Loucy (cell line): ENCODE data around the gene TRA2B.

ENCODE experiments used
- H2AFZ ChIP-seq: fragments of 200-600 bp; sonication (generic); 2 replicates; pipeline ENCODE4 v1.6.0; 2016; ENCODE audit warnings: antibody characterized with exemption, mild to moderate bottlenecking, low read length, moderate library complexity
- H3F3A ChIP-seq: fragments of 200-600 bp; 2 replicates; pipeline ENCODE4 v1.6.0; 2016; ENCODE audit warnings: antibody characterized with exemption, low read depth, mild to moderate bottlenecking
- H3K27me3 ChIP-seq: fragments of 200-600 bp; sonication (generic); 2 replicates; pipeline ENCODE4 v1.6.1; 2014; ENCODE audit warnings: low read length, mild to moderate bottlenecking; ENCODE audit not compliant: insufficient read depth, poor library complexity, severe bottlenecking
- H3K36me3 ChIP-seq: fragments of 200-600 bp; sonication (generic); 2 replicates; pipeline ENCODE4 v1.6.1; 2016; ENCODE audit warnings: low read length; ENCODE audit not compliant: insufficient read depth
- H3K4me1 ChIP-seq: fragments of 200-600 bp; sonication (generic); 2 replicates; pipeline ENCODE4 v1.5.1; 2014; ENCODE audit warnings: low read length, mild to moderate bottlenecking; ENCODE audit not compliant: insufficient read depth, poor library complexity, severe bottlenecking
- H3K4me2 ChIP-seq: fragments of 200-600 bp; sonication (generic); 2 replicates; pipeline ENCODE4 v1.6.0; 2014; ENCODE audit warnings: antibody characterized with exemption, low read length, low read depth, mild to moderate bottlenecking; ENCODE audit not compliant: poor library complexity, severe bottlenecking
- H3K4me3 ChIP-seq: fragments of 200-600 bp; sonication (generic); 2 replicates; pipeline ENCODE4 v1.5.1; 2014; ENCODE audit warnings: low read length, mild to moderate bottlenecking, mixed read lengths; ENCODE audit not compliant: poor library complexity, severe bottlenecking
- H3K79me2 ChIP-seq: fragments of 200-600 bp; sonication (generic); 2 replicates; pipeline ENCODE4 v1.6.1; 2014; ENCODE audit warnings: low read length; ENCODE audit not compliant: insufficient read depth
- H3K9ac ChIP-seq: fragments of 200-600 bp; sonication (generic); 2 replicates; pipeline ENCODE4 v1.6.0; 2014; ENCODE audit warnings: mild to moderate bottlenecking, low read depth, low read length, moderate library complexity; ENCODE audit not compliant: poor library complexity, severe bottlenecking
- H3K9me2 ChIP-seq: fragments of 200-600 bp; sonication (generic); replicated peaks from 2 replicates; pipeline ENCODE4 v1.6.1; 2016; ENCODE audit warnings: low read depth, low read length, mixed read lengths
- H3K9me3 ChIP-seq: fragments of 200-600 bp; sonication (generic); 2 replicates; pipeline ENCODE4 v1.6.1; 2014; ENCODE audit warnings: mild to moderate bottlenecking, antibody characterized with exemption, low read length, low read depth; ENCODE audit not compliant: insufficient read depth
- H4K20me1 ChIP-seq: fragments of 200-600 bp; sonication (generic); 2 replicates; pipeline ENCODE4 v1.6.0; 2014; ENCODE audit warnings: antibody characterized with exemption, low read length, mild to moderate bottlenecking; ENCODE audit not compliant: insufficient read depth, poor library complexity, severe bottlenecking
- EZH2phosphoT487 ChIP-seq: fragments of 200-600 bp; IDR thresholded peaks from 2 replicates; pipeline ENCODE4 v1.6.1; 2018; ENCODE audit warnings: antibody characterized with exemption, mild to moderate bottlenecking, moderate library complexity, borderline replicate concordance
- TF ChIP-seq, protein P1 (sequence below): fragments of 200-600 bp; sonication (generic); conservative IDR thresholded peaks from 2 replicates; pipeline ENCODE4 v1.5.1; 2014; ENCODE audit warnings: mild to moderate bottlenecking, antibody characterized with exemption, low read length

The TRA2B gene

GRCh38 chr3:185884641-185885040 is 53.2 kb downstream of the TRA2B start:
- Histone ChIP-seq H3K79me2 (no peaks in the 10 kb centered on the region), H3K9ac (no peak overlapping the region), H3K4me3 (no peak overlapping the region), H2AFZ (no peak overlapping the region), H3K4me2 (no peak overlapping the region), H3K4me1 (no peaks in the 10 kb centered on the region), H4K20me1 (no peaks in the 10 kb centered on the region), H3F3A (no peaks in the 10 kb centered on the region), H3K36me3 (no peaks in the 10 kb centered on the region), H3K27me3 (no peaks in the 10 kb centered on the region), H3K9me3 (no peaks in the 10 kb centered on the region), H3K9me2 (no peaks in the 10 kb centered on the region)
- TF ChIP-seq, protein P1, sequence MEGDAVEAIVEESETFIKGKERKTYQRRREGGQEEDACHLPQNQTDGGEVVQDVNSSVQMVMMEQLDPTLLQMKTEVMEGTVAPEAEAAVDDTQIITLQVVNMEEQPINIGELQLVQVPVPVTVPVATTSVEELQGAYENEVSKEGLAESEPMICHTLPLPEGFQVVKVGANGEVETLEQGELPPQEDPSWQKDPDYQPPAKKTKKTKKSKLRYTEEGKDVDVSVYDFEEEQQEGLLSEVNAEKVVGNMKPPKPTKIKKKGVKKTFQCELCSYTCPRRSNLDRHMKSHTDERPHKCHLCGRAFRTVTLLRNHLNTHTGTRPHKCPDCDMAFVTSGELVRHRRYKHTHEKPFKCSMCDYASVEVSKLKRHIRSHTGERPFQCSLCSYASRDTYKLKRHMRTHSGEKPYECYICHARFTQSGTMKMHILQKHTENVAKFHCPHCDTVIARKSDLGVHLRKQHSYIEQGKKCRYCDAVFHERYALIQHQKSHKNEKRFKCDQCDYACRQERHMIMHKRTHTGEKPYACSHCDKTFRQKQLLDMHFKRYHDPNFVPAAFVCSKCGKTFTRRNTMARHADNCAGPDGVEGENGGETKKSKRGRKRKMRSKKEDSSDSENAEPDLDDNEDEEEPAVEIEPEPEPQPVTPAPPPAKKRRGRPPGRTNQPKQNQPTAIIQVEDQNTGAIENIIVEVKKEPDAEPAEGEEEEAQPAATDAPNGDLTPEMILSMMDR = no peak
- no peak for TF ChIP-seq EZH2phosphoT487

- Histone ChIP-seq H3K36me3 (no peaks in the 10 kb centered on the region), H4K20me1 (no peaks in the 10 kb centered on the region), H3K79me2 (no peaks in the 10 kb centered on the region), H3K27me3 (no peaks in the 10 kb centered on the region), H3K4me3 (no peak overlapping the region), H3K4me2 (no peak overlapping the region), H3K4me1 (no peaks in the 10 kb centered on the region), H2AFZ (no peak overlapping the region), H3K9ac (no peak overlapping the region), H3F3A (no peaks in the 10 kb centered on the region), H3K9me3 (no peaks in the 10 kb centered on the region), H3K9me2 (no peaks in the 10 kb centered on the region)
- TF ChIP-seq EZH2phosphoT487 = no peak
- TF ChIP-seq, protein P1 = no peak
Observed at GRCh38 chr3:185881926-185882325, 55.9 kb downstream of the TRA2B start.

GRCh38 chr3:185880600-185880999 is 57.2 kb downstream of the TRA2B start:
- Histone ChIP-seq H3K36me3 (no peaks in the 10 kb centered on the region), H2AFZ (no peak overlapping the region), H3K79me2 (no peaks in the 10 kb centered on the region), H4K20me1 (no peaks in the 10 kb centered on the region), H3K4me2 (no peak overlapping the region), H3K9ac (no peak overlapping the region), H3K9me3 (no peaks in the 10 kb centered on the region), H3F3A (no peaks in the 10 kb centered on the region), H3K4me3 (no peak overlapping the region), H3K27me3 (no peaks in the 10 kb centered on the region), H3K9me2 (no peaks in the 10 kb centered on the region), H3K4me1 (no peaks in the 10 kb centered on the region)
- TF ChIP-seq, protein P1 = no peak
- no peak for TF ChIP-seq EZH2phosphoT487
